WTC11 (cell line): ENCODE data around the gene PCSK7. TPM values are rescaled to one million over a fixed set of nuclear protein-coding genes. Genes with fewer than 3 reads are reported as not detected.

Experiments
- ATAC-seq: fragments of 200-7000 bp; cut with Tn5 transposase; 2 replicates; pipeline ENCODE4 v1.10.0; 2021; ENCODE audit warnings: mild to moderate bottlenecking, moderate library complexity
- CTCF ChIA-PET: fragments of 300-600 bp; sonication (Branson Sonifier 250); formaldehyde crosslinking; loops from one replicate; lab custom pipeline; 2021; ENCODE audit warnings: antibody characterized with exemption; lab: Charles Lee
- POLR2A ChIA-PET: fragments of 350-600 bp; sonication (Branson Sonifier 250); formaldehyde crosslinking; loops from one replicate; lab custom pipeline; 2021; ENCODE audit warnings: antibody characterized with exemption; lab: Charles Lee
- DNase-seq: peaks from one replicate; pipeline ENCODE4 v3.0.0; 2021; ENCODE audit warnings: low spot score
- H3K27ac Mint-ChIP-seq: 2 replicates; pipeline ENCODE4 v1.8.0; 2021; ENCODE audit warnings: mixed read lengths
- H3K27me3 Mint-ChIP-seq: 2 replicates; pipeline ENCODE4 v1.8.0; 2021; ENCODE audit warnings: low read depth, mild to moderate bottlenecking, moderate library complexity, mixed read lengths
- H3K36me3 Mint-ChIP-seq: 2 replicates; pipeline ENCODE4 v1.8.0; 2021; ENCODE audit warnings: mixed read lengths
- H3K4me1 Mint-ChIP-seq: 2 replicates; pipeline ENCODE4 v1.8.0; 2022; ENCODE audit warnings: mixed read lengths
- H3K4me3 Mint-ChIP-seq: 2 replicates; pipeline ENCODE4 v1.8.0; 2021; ENCODE audit warnings: mild to moderate bottlenecking, moderate library complexity, mixed read lengths
- H3K9me3 Mint-ChIP-seq: 2 replicates; pipeline ENCODE4 v1.8.0; 2021; ENCODE audit warnings: mixed read lengths
- CDX4 ChIP-seq: fragments of 250-450 bp; sonication (Bioruptor Pico); IDR thresholded peaks from 2 replicates; pipeline ENCODE4 v1.9.0; 2021; ENCODE audit warnings: moderate library complexity, mild to moderate bottlenecking, inconsistent platforms, borderline replicate concordance
- E2F4 ChIP-seq: sonication (generic); formaldehyde crosslinking; IDR thresholded peaks from 2 replicates; pipeline ENCODE4 v1.8.1; 2022; ENCODE audit warnings: low read depth, mild to moderate bottlenecking, moderate library complexity, missing genetic modification reagents, borderline replicate concordance
- GABPB1 ChIP-seq: sonication (generic); formaldehyde crosslinking; IDR thresholded peaks from 2 replicates; pipeline ENCODE4 v1.8.1; 2023; ENCODE audit warnings: mild to moderate bottlenecking, missing genetic modification reagents
- IRF2 ChIP-seq: sonication (generic); formaldehyde crosslinking; IDR thresholded peaks from 2 replicates; pipeline ENCODE4 v1.8.0; 2022; ENCODE audit warnings: low read depth, missing genetic modification reagents, borderline replicate concordance
- NFYB ChIP-seq: sonication (generic); formaldehyde crosslinking; conservative IDR thresholded peaks from 2 replicates; pipeline ENCODE4 v1.8.0; 2022; ENCODE audit warnings: low read depth, missing genetic modification reagents
- PRDM15 ChIP-seq: sonication (generic); formaldehyde crosslinking; IDR thresholded peaks from 2 replicates; pipeline ENCODE4 v1.8.0; 2022; ENCODE audit warnings: missing genetic modification reagents
- SP1 ChIP-seq: sonication (generic); formaldehyde crosslinking; conservative IDR thresholded peaks from 2 replicates; pipeline ENCODE4 v1.8.1; 2022; ENCODE audit warnings: missing genetic modification reagents
- TEAD4 ChIP-seq: sonication (generic); formaldehyde crosslinking; IDR thresholded peaks from 2 replicates; pipeline ENCODE4 v1.8.0; 2022; ENCODE audit warnings: mild to moderate bottlenecking, missing genetic modification reagents
- ZNF219 ChIP-seq: sonication (generic); formaldehyde crosslinking; IDR thresholded peaks from 2 replicates; pipeline ENCODE4 v1.8.0; 2023; ENCODE audit warnings: missing genetic modification reagents, mild to moderate bottlenecking, borderline replicate concordance
- ZNF263 ChIP-seq: sonication (generic); formaldehyde crosslinking; IDR thresholded peaks from 2 replicates; pipeline ENCODE4 v1.8.1; 2022; ENCODE audit warnings: low read depth, mild to moderate bottlenecking, moderate library complexity, missing genetic modification reagents
- ZNF532 ChIP-seq: fragments of 250-450 bp; sonication (Bioruptor Pico); IDR thresholded peaks from 2 replicates; pipeline ENCODE4 v1.9.0; 2021; ENCODE audit warnings: mild to moderate bottlenecking, borderline replicate concordance
- total RNA-seq: library from RNA; stranded (reverse); gene quantifications from 3 replicates; pipeline ENCODE4 v1.2.3, GENCODE V29; 2021
- TF ChIP-seq, protein P1 (sequence below): sonication (generic); formaldehyde crosslinking; IDR thresholded peaks from 2 replicates; pipeline ENCODE4 v1.8.1; 2023; ENCODE audit warnings: mild to moderate bottlenecking, missing genetic modification reagents, moderate library complexity
- TF ChIP-seq, protein P2 (sequence below): sonication (generic); formaldehyde crosslinking; IDR thresholded peaks from 2 replicates; pipeline ENCODE4 v1.8.0; 2023; ENCODE audit warnings: mild to moderate bottlenecking, missing genetic modification reagents
- TF ChIP-seq, protein P3 (sequence below): sonication (generic); formaldehyde crosslinking; IDR thresholded peaks from 2 replicates; pipeline ENCODE4 v1.8.0; 2022; ENCODE audit warnings: mild to moderate bottlenecking, missing genetic modification reagents

PCSK7 gene
- total RNA-seq, 1 experiment from 2014 or later, result 48.9 TPM

DNA sequence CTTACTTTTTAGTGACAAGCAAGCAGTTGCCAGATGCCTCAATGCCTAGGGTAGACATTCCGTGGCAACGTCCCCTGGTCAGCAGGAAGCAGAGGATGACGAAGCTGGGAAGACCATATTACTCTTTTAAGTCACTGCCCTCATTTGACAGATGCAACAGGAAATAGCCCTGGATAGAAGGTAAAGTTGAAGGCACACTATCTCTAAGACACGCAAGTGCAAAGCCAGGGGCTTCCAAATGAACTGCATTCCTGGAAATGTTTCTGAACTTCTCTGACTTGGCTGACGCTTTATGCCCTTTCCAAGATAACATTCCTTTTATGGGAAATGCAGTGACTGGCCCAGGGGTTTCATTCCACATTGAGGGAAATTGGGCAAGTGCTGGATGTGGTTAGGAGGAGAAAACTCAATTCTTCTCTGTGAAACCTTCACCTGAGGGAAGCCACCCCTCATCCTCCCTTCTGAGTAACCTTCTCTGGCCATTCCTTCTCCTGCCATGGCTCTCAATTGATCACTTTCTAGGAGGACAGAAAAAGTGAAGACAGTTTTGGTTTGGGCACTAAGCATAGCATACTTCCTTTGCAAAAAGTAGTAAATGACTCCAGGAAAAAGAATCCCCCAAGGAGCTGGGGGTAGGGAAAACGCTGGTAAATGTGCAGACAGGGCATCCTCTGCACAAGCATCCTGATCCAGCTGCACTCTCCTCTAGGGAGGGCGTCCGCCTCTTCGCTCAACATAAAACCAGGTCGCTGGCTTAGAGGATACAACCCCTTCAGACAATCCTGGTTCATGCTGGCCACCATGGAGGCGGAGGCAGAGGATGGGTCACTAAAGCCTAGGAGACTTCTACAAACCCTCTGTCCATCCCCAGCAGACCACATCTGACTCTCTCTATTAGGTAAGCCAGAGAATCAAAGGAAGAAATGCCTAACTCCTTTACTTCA, 14.5 kb downstream of the PCSK7 start:
- TF ChIP-seq SP1 (CRISPR knock-in tag), result no peak
- no peak for TF ChIP-seq ZNF219 (CRISPR knock-in tag)
- no peak for TF ChIP-seq TEAD4
- no peak for TF ChIP-seq ZNF263 (CRISPR knock-in tag)
- TF ChIP-seq GABPB1 (CRISPR knock-in tag), result no peak
- TF ChIP-seq, protein P1, sequence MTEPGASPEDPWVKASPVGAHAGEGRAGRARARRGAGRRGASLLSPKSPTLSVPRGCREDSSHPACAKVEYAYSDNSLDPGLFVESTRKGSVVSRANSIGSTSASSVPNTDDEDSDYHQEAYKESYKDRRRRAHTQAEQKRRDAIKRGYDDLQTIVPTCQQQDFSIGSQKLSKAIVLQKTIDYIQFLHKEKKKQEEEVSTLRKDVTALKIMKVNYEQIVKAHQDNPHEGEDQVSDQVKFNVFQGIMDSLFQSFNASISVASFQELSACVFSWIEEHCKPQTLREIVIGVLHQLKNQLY (CRISPR knock-in tag), result no peak
- TF ChIP-seq E2F4 (CRISPR knock-in tag), result no peak
- no peak for ATAC-seq
- H3K27ac Mint-ChIP-seq, result no peak overlapping the region
- POLR2A ChIA-PET, result no interaction called here
- H3K27me3 Mint-ChIP-seq, result no peaks in the 10 kb centered on the region
- no peak overlapping the region for H3K4me3 Mint-ChIP-seq
- CTCF ChIA-PET, result no interaction called here
- H3K36me3 Mint-ChIP-seq, result peaks cover 14% of the 10 kb centered on the region
- DNase-seq, result no peak
- H3K9me3 Mint-ChIP-seq, result no peaks in the 10 kb centered on the region
- peaks cover 3% of the 10 kb centered on the region; the same call in 1 of the 2 replicates for H3K4me1 Mint-ChIP-seq

DNA sequence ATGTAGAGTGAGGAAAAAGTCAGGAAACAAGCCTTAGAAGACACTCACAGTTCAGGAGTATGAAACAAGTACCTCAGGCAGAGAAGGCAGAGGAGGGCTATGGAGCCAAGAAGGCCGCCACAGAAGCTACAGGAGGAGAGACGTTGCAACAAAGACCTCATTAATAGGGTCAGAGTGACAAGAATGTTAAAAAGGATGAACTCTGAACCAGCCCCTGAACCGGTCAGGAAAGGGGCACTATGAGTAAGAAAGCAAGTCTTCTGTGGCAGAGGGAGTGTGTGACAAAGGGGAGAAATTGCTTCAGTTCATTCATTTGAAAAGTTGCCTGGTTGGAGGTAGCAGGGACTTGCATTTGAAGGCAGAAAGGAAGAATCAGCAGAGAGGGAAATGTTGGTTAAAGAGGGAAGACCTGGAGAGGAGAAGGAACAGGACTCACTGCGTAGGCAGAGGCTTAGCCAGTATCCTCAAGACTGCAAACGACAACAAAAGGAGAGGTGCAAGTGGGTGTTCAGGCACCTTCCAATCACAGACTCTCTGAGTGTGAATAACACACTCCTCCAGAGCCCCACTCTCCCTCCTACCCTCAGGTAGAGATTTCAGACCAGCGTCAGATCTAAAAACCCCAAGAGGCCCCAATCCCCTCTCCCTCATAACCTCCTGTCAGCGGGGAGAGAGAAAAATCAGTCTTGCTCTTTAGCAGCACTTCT, 17.3 kb downstream of the PCSK7 start:
- no peaks in the 10 kb centered on the region for H3K4me1 Mint-ChIP-seq
- CTCF ChIA-PET, result interaction anchor here (0.5 to 0.7 kb wide), 2 partner anchors 11 to 121 kb away, joined by 3 read pairs; no protein-coding TSS in a partner anchor
- DNase-seq (no peak), ATAC-seq (no peak)
- no peaks in the 10 kb centered on the region for H3K27me3 Mint-ChIP-seq
- POLR2A ChIA-PET, result no interaction called here
- H3K27ac Mint-ChIP-seq, result no peak overlapping the region
- no peak overlapping the region for H3K4me3 Mint-ChIP-seq
- H3K9me3 Mint-ChIP-seq, result no peaks in the 10 kb centered on the region
- peaks cover 14% of the 10 kb centered on the region for H3K36me3 Mint-ChIP-seq
- TF ChIP-seq, protein P2, sequence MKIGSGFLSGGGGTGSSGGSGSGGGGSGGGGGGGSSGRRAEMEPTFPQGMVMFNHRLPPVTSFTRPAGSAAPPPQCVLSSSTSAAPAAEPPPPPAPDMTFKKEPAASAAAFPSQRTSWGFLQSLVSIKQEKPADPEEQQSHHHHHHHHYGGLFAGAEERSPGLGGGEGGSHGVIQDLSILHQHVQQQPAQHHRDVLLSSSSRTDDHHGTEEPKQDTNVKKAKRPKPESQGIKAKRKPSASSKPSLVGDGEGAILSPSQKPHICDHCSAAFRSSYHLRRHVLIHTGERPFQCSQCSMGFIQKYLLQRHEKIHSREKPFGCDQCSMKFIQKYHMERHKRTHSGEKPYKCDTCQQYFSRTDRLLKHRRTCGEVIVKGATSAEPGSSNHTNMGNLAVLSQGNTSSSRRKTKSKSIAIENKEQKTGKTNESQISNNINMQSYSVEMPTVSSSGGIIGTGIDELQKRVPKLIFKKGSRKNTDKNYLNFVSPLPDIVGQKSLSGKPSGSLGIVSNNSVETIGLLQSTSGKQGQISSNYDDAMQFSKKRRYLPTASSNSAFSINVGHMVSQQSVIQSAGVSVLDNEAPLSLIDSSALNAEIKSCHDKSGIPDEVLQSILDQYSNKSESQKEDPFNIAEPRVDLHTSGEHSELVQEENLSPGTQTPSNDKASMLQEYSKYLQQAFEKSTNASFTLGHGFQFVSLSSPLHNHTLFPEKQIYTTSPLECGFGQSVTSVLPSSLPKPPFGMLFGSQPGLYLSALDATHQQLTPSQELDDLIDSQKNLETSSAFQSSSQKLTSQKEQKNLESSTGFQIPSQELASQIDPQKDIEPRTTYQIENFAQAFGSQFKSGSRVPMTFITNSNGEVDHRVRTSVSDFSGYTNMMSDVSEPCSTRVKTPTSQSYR, result no peak
- TF ChIP-seq PRDM15 (CRISPR knock-in tag) (no peak), CDX4 (CRISPR knock-in tag) (no peak), ZNF219 (CRISPR knock-in tag) (no peak), IRF2 (CRISPR knock-in tag) (no peak), NFYB (CRISPR knock-in tag) (no peak), ZNF532 (CRISPR knock-in tag) (no peak), TEAD4 (no peak)
- TF ChIP-seq, protein P3, sequence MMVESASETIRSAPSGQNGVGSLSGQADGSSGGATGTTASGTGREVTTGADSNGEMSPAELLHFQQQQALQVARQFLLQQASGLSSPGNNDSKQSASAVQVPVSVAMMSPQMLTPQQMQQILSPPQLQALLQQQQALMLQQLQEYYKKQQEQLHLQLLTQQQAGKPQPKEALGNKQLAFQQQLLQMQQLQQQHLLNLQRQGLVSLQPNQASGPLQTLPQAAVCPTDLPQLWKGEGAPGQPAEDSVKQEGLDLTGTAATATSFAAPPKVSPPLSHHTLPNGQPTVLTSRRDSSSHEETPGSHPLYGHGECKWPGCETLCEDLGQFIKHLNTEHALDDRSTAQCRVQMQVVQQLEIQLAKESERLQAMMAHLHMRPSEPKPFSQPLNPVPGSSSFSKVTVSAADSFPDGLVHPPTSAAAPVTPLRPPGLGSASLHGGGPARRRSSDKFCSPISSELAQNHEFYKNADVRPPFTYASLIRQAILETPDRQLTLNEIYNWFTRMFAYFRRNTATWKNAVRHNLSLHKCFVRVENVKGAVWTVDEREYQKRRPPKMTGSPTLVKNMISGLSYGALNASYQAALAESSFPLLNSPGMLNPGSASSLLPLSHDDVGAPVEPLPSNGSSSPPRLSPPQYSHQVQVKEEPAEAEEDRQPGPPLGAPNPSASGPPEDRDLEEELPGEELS (CRISPR knock-in tag), result no peak
